Measurements from ENCODE around the gene GABBR1. TPM values are rescaled to one million over a fixed set of nuclear protein-coding genes. Genes with fewer than 3 reads are reported as not detected.

Gene GABBR1
- total RNA-seq, 3 donors from 2014 or later, result 26.1 to 49.2 (median 48.4) TPM

DNA sequence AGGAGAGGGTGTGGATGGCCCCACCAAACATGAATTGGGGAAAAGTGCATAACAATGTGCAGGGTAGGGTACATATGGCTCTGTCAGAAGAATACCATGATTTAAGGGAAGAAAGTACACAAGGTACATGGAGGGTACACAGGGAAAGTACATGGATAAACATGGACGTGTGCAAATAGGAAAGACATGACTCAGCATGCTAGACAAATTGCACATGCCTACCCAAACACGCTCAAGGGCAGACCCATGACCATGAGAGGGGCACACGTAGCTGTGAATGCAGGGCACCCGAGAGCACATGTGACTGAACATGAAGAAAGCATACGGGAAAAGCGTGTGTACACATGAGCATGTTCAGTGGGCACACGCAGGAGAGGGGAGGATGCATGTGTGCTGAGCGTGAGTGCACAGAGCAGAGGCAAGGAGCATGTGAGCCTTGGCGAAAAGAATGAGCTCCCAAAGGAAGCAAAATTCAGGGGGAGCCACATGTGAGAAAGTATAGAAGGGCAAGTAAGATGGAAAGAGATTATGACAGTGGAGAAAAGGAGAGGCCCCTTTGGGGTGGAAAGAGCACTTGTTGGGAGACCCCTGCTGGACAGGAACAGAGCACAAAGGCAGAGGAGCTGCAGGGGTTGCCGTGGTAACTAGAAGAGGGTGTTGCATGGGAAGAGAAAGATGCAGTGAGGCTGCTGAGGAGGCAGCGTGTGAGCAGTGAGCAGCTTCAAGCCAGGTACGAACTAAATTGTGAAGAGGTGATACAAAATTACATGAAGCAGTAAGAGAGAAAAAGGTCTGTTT is 30.2 kb downstream of the GABBR1 start:
- Histone ChIP-seq H3K9me3 (no peaks in the 10 kb centered on the region), H3K27ac (no peak overlapping the region), H3K4me3 (no peak overlapping the region), H3K36me3 (no peaks in the 10 kb centered on the region), H3K27me3 (no peaks in the 10 kb centered on the region), H3K4me1 (no peaks in the 10 kb centered on the region)
- intact Hi-C loops (cut with DNase I; ENCODE audit: low total_unique reads), result no loop called here
- DNase-seq (ENCODE audit: low spot score in 2 of 2), result no peak
- TF ChIP-seq POLR2A (IDR thresholded peaks at IDR 0.05) (no peak), POLR2AphosphoS5 (IDR thresholded peaks at IDR 0.05) (no peak)
- TF ChIP-seq, protein P1, sequence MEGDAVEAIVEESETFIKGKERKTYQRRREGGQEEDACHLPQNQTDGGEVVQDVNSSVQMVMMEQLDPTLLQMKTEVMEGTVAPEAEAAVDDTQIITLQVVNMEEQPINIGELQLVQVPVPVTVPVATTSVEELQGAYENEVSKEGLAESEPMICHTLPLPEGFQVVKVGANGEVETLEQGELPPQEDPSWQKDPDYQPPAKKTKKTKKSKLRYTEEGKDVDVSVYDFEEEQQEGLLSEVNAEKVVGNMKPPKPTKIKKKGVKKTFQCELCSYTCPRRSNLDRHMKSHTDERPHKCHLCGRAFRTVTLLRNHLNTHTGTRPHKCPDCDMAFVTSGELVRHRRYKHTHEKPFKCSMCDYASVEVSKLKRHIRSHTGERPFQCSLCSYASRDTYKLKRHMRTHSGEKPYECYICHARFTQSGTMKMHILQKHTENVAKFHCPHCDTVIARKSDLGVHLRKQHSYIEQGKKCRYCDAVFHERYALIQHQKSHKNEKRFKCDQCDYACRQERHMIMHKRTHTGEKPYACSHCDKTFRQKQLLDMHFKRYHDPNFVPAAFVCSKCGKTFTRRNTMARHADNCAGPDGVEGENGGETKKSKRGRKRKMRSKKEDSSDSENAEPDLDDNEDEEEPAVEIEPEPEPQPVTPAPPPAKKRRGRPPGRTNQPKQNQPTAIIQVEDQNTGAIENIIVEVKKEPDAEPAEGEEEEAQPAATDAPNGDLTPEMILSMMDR (IDR thresholded peaks at IDR 0.05), result no peak

DNA sequence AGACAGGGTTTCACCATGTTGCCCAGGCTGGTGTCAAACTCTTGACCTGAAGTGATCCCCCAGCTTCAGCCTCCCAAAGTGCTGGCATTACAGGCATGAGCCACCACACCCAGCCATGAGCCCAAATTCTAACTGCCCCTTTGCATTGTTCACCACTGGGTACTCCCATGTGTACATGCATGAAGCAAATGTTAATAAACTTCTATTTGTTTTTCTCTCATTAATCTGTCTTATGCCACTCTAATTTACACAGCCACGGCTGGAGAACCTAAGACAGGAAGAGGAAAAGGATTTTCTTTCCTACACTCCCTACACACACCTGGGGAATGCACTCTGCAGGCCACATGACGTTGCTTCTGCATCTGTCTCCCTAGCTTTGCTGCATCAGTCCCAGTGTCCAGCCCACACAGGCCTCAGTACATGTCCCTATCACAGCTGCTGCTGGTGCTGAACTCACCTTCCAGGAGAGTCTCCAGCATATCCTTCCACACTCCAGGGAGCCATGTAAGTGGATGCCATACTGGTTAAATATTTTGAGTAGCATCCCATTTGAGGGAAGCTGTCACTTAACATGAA is 34.7 kb downstream of the GABBR1 start:
- Histone ChIP-seq H3K27ac (no peak overlapping the region), H3K9me3 (no peaks in the 10 kb centered on the region), H3K4me1 (no peaks in the 10 kb centered on the region), H3K4me3 (no peak overlapping the region), H3K36me3 (no peaks in the 10 kb centered on the region), H3K27me3 (no peaks in the 10 kb centered on the region)
- TF ChIP-seq, protein P1 (IDR thresholded peaks at IDR 0.05), result no peak
- no peak for TF ChIP-seq POLR2A (IDR thresholded peaks at IDR 0.05)
- TF ChIP-seq POLR2AphosphoS5 (IDR thresholded peaks at IDR 0.05), result no peak
- intact Hi-C loops (cut with DNase I; ENCODE audit: low total_unique reads), result loop anchor here (10.0 kb wide), 1 partner anchor 673 kb away; the partner anchor contains the start of gene TRIM27
- DNase-seq (ENCODE audit: low spot score in 2 of 2), result no peak

DNA sequence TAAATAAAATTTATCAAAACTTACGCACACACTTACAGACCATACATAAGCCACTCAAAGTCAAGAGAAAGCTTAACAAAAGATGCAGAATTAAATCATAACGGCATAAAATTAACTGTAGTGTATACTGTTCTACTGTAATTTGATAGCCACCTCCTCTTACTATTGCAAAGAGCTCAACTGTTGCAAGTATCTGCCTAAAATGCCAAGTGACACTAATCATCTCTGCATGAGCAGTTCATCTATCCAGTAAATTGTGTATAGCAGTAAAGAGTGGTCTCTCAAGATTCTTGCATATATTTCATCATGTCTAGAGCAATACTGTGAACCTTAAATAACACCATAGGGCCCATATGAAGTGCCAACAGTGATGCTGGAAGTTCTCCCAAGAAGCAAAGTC is 35.8 kb downstream of the GABBR1 start:
- intact Hi-C loops (cut with DNase I; ENCODE audit: low total_unique reads), result loop anchor here (10.0 kb wide), 1 partner anchor 672 kb away; the partner anchor contains the start of gene TRIM27
- no peaks in the 10 kb centered on the region for H3K36me3 ChIP-seq

DNA sequence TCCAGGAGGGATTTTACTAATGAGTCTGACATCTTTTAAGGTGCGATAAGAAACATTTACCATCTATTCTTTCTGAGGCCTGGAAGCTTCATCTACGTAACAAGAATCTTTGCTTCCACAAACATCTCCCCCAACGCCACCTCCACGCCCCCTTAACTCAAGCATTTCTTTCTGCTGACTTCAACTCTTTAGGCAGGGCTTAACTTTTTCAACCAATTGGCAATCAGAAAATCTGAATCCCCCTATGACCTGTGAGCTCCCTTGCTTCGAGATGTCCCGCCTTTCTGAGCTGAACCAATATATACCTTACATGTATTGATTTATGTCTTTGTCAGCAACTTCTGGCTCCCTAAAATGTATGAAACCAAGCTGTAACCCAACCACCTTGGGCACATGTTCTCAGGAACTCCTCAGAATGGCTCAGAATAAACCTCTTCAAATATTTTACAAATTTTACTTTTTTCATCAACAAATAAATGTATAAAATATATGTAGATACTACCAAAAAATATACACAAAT is 36.5 kb downstream of the GABBR1 start:
- intact Hi-C loops (cut with DNase I; ENCODE audit: low total_unique reads), result loop anchor here (10.0 kb wide), 1 partner anchor 672 kb away; the partner anchor contains the start of gene TRIM27
- Histone ChIP-seq H3K36me3 (no peaks in the 10 kb centered on the region), H3K27me3 (peaks cover 0 to 5% of the 10 kb centered on the region in 2 donors), H3K4me1 (no peaks in the 10 kb centered on the region), H3K4me3 (no peak overlapping the region), H3K27ac (no peak overlapping the region), H3K9me3 (no peaks in the 10 kb centered on the region)
- TF ChIP-seq POLR2AphosphoS5 (IDR thresholded peaks at IDR 0.05), result no peak
- TF ChIP-seq, protein P1 (IDR thresholded peaks at IDR 0.05), result no peak
- TF ChIP-seq POLR2A (IDR thresholded peaks at IDR 0.05), result no peak
- no peak for DNase-seq (ENCODE audit: low spot score in 2 of 2)

More for the DNA sequence above, 35.8 kb downstream of the GABBR1 start:
- Histone ChIP-seq H3K9me3 (no peaks in the 10 kb centered on the region), H3K4me1 (no peaks in the 10 kb centered on the region), H3K4me3 (no peak overlapping the region), H3K27me3 (no peaks in the 10 kb centered on the region), H3K27ac (no peak overlapping the region)
- TF ChIP-seq POLR2AphosphoS5 (IDR thresholded peaks at IDR 0.05) (no peak), POLR2A (IDR thresholded peaks at IDR 0.05) (no peak)
- TF ChIP-seq, protein P1 (IDR thresholded peaks at IDR 0.05), result no peak
- DNase-seq (ENCODE audit: low spot score in 2 of 2), result no peak

Measured in breast epithelium (tissue), 4 donors.